ENCODE measurements around the gene TMEM132D.
A peak's percentile ranks its signal among the peaks of the same experiment; 100 is the strongest.

Gene TMEM132D

DNA sequence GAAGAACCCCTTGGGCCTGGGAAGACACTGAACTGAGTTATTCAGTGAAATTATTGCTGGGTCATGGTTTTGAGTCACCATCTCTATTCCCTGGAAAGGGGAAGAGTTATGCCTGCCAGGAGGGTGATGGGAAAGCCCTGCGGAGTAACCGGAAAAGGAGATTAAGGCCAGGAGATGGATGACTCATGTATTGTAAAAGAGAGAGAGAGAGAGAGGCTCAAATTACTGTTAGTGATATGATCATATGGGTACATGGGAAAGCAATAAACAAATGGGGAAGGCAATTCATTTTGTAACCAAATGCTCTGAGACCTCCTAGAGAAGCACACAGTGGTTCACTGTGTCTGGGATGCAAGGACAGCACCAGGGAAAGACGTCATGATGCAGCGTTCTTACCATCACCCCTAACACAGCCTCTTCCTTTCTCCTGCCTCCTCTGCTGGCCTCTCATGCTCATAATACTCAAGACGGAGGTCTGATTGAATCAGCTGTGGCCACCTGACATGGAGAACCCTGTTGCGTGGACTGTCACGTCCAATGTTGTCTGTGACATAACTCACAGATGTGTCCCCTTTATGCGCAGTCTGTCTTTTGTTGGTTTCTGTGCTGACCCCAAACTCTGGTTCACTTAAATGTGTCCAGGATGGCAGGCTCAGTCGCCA is 243.7 kb downstream of the TMEM132D start:
- DNase-seq (ENCODE audit: low read depth), result peak; percentile 94
- TF ChIP-seq CTCF (conservative IDR thresholded peaks at IDR 0.05; ENCODE audit: low read depth, low read length), result no peak
- no peak overlapping the region for H3K4me3 ChIP-seq (ENCODE audit: low read length)

DNA sequence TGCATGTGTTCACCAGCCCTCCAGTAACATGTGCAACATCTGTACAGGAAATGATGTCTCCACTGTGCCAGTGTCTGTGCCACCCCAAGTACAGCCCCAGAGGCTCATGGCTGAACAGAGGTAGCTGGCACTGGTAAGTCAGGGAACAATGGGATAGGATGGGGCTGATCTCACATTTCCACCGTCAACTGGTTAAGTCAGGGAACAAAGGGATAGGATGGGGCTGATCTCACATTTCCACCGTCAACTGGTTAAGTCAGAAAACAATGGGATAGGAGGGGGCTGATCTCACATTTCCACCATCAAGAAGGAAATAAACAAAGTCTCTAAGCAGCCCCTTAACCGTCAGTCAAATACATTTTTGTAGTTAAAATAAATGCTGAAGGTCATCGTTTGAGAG is 246.6 kb downstream of the TMEM132D start:
- no peak overlapping the region for H3K4me3 ChIP-seq (ENCODE audit: low read length)
- no peak for DNase-seq (ENCODE audit: low read depth)
- TF ChIP-seq CTCF (conservative IDR thresholded peaks at IDR 0.05; ENCODE audit: low read depth, low read length), result no peak

DNA sequence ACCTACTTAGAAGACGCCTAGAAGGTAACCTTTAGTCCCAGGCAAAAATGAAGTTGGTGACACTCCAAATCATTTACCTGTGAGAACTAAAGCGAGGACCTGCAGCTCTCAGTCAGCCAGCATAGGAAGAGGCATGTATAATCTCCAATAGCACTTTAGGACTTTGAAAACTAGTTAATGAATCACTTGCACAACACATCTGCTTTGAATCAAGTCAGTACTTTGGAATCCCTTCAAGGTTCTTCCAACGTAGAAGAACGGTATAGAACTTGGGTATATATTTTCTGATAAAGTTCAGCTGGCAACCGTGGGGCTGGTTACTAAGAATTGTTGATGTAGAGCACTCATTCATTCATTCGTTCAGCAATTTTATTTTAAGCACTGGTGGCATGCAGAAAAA is 251.9 kb downstream of the TMEM132D start:
- no peak overlapping the region for H3K4me3 ChIP-seq (ENCODE audit: low read length)
- no peak for DNase-seq (ENCODE audit: low read depth)
- TF ChIP-seq CTCF (conservative IDR thresholded peaks at IDR 0.05; ENCODE audit: low read depth, low read length), result no peak

- no peak for DNase-seq (ENCODE audit: low read depth)
- no peak for TF ChIP-seq CTCF (conservative IDR thresholded peaks at IDR 0.05; ENCODE audit: low read depth, low read length)
- no peak overlapping the region for H3K4me3 ChIP-seq (ENCODE audit: low read length)
Observed at GRCh38 chr12:129641926-129642325, 261.9 kb downstream of the TMEM132D start.

DNA sequence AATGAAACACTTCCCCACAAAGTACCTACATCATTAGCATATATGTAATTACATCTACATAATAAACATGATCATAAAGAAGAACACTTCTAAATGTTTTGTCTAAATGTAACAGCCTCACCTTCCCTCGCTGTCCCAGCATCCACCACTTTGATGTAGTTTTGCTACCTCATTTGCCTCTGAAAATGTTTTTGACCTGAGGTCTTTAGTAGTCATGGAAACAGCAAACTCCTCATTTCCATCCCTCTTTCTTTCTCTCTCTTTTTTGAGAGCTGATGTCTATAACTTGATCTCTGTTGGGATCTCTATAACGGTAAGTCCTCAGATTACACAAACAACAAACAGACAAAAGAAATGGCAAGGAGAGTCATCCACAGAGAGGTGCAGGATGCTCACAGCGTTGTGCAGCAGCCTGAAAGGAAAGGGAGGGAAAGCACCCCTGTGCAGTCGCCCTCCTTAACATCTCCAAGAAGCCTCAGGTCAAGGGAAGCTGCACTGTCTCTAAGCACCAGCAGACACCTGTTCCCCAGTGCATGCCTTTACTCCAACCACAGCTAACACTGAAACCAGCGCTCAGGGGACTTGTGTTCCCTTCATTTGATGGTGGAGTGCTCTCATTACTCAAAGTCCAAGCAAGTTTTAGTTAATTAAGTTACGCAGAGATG is 268.7 kb downstream of the TMEM132D start:
- DNase-seq (ENCODE audit: low read depth), result no peak
- no peak overlapping the region for H3K4me3 ChIP-seq (ENCODE audit: low read length)
- no peak for TF ChIP-seq CTCF (conservative IDR thresholded peaks at IDR 0.05; ENCODE audit: low read depth, low read length)

- no peak for TF ChIP-seq CTCF (conservative IDR thresholded peaks at IDR 0.05; ENCODE audit: low read depth, low read length)
- no peak overlapping the region for H3K4me3 ChIP-seq (ENCODE audit: low read length)
Observed at GRCh38 chr12:129631316-129631715, 272.5 kb downstream of the TMEM132D start.

GRCh38 chr12:129629901-129630300 is 273.9 kb downstream of the TMEM132D start:
- TF ChIP-seq CTCF (conservative IDR thresholded peaks at IDR 0.05; ENCODE audit: low read depth, low read length), result no peak
- DNase-seq (ENCODE audit: low read depth), result no peak
- H3K4me3 ChIP-seq (ENCODE audit: low read length), result no peak overlapping the region

More at GRCh38 chr12:129631316-129631715, 272.5 kb downstream of the TMEM132D start:
- DNase-seq (ENCODE audit: low read depth), result no peak

Measured in retinal pigment epithelial cell (primary cell).